K562 treated with DMSO at 1 percent for 48 hours (cell line): Measurements from ENCODE around the gene TMEM198. TPM values are rescaled to one million over a fixed set of nuclear protein-coding genes. Genes with fewer than 3 reads are reported as not detected.

Experiments used
- total RNA-seq: library from RNA; unstranded; fragments of 300-600 nt; gene quantifications from 2 replicates; pipeline ENCODE4 v1.2.3, GENCODE V29; 2022; ENCODE audit warnings: low replicate concordance; ENCODE audit errors: extremely low read depth

TMEM198 gene, protein sequence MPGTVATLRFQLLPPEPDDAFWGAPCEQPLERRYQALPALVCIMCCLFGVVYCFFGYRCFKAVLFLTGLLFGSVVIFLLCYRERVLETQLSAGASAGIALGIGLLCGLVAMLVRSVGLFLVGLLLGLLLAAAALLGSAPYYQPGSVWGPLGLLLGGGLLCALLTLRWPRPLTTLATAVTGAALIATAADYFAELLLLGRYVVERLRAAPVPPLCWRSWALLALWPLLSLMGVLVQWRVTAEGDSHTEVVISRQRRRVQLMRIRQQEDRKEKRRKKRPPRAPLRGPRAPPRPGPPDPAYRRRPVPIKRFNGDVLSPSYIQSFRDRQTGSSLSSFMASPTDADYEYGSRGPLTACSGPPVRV
- total RNA-seq = not detected in 2 replicates

DNA sequence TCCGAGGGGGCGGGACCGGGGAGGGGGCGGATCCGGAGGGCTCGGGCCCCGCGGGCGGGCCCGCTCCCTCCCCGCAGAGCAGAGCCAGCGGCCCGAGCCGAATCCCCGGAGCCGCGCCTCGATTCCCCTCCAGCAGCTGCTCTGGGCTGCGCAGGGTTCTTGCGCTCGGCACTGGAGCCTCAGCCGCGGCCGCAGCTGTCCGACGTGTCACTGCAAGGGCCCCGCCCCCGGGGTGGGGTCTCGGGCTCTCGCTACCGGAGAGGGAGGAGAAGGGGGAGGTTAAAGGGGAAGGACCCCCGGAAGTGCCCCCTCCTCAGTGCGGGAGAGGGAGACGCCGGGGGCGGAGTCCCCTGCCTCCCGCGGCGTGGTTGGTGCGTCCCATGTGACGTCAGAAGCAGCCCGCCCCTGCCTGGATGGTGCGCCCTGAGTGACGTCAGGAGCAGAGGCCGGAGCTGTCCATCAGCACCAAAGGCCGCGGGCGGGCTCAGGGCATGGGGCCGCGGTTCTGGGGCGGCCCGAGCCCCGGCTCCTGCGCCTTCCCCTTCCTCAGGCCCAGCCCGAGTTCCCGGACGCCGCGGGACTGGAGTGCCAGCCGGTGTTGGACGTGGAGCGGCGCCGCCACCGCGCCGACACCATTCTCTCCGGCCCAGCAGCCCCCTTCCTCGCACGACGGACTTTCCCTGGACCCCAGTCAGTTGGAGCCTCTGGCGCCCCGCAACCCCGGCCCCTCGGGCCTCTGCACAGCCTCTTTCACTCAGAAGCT, at the start of gene TMEM198, which contains the start of gene CHPF:
TMEM198 (plus strand) TSS at position 433 of the 763 bp plus-strand sequence. CDS start 700 bp downstream, outside the sequence.
CHPF (minus strand) TSS at position 214 of the 763 bp plus-strand sequence. CDS start 271 bp downstream, outside the sequence.

DNA sequence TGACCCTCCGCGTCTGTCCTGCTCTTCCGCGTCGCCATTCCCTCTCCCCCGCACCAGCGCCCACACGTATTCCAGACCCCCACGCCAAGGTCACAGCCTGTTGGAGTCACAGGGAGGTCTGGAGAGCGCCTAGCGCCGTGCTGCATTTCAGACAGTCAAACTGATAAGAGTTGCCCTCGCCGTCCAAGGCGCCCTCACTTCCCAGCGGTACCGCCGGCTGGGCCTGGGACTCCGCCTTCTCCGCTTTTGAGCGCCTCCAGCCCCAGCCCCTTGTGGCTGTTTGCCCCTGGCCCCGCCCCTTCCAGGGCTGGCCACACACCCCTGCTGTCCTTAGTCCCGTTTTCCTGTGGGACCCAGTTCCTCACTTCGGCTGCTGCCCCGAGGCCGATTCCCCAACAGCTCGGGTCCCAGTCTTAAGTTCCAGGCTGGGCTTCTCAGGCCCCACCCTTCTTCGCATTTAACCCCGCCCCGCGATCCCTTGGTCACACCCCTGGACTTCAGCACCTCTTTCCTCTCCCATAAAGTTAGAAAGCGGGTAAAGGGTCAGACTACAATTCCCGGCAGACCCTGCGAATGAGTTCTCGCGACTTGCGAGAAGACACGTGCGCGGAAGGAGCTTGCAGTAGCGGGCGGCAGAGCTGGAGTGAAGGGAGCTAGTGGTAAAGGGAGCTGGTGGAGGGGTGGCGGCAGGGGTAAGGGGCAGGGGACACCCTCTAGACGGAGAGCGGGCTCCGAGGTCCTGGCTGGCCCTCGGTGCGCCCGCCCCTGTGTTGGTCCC, 45.4 kb upstream of the TMEM198 start, which contains the start of gene GMPPA:
GMPPA (plus strand) TSS at position 612 of the 778 bp plus-strand sequence. CDS start 1,085 bp downstream, outside the sequence.

DNA sequence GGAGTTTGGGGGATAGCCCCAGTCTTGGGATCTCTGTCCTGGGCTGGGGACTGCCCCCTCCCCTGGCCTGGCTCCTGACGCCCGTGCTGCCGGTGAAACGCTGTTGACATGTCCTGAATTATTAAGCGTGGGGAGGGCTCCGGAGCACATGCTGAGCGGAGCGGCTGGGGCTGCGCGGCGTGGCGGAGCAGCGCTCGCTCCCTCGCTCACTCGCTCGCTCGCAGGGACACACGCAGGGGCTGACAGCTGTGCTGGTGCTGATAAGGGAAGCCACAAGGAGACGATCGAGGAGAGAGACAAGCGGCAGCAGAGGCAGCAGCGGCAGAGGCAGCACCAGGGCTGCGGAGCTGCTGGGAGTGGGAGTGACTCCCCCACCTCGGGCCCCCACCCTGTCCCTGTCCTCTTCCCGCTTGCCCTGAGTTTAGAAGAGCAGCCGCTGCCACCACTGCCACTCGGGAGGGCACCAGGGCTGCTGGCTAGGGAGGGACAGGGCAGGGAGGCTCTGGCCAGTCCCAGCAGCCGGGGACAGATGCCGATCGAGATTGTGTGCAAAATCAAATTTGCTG, 29.5 kb upstream of the TMEM198 start, which contains the start of gene ASIC4:
ASIC4 (plus strand) TSS at position 287 of the 566 bp plus-strand sequence; CDS start at position 530, 243 bp downstream.

DNA sequence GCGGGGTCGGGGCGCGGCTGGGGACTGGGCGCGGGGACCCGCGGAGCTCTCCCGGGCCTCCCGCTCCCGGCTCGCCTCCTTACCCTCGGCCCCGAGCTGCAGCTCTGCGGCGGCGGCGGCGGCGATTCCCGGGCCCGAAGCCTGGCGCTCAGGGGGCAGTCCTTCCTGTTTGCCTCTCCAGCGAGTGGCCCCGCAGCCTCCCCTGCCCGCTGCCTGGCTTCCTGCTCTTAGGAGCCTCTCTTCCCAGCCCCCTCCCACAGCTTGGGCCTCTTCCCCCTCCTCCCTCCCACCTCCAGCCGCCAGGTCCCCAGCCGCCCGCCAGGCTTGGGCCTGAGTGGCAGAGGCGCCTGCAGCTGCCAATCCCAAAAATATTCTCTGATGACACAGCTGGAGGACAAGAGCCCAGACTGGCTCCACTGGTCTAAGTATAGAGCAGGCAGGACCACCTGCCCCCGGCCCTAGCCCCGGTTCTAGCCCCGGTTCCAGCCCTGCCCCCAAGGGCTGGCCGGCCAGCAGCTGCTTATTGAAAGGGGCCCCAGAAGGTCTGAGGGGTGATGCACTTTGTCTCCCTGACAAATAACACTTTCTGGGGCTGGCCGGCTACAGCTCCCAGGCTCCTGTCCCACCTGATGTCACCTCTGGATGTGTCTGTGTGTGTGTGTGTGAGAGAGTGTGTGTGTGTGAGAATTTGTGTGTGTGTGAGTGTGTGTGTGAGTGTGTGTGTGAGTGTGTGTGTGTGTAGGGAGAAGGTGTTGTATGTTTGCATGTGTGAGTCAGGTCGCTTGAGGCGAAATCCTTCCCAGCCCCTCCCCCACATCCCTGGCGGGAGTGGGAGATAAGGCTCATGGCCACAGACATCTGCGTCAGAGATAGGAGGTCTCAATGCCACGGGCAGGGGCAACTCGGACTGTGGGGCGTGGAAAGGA, 27.7 kb downstream of the TMEM198 start, which contains the start of gene OBSL1:
OBSL1 (minus strand) TSS at position 229 of the 926 bp plus-strand sequence. CDS start 307 bp downstream, outside the sequence.

DNA sequence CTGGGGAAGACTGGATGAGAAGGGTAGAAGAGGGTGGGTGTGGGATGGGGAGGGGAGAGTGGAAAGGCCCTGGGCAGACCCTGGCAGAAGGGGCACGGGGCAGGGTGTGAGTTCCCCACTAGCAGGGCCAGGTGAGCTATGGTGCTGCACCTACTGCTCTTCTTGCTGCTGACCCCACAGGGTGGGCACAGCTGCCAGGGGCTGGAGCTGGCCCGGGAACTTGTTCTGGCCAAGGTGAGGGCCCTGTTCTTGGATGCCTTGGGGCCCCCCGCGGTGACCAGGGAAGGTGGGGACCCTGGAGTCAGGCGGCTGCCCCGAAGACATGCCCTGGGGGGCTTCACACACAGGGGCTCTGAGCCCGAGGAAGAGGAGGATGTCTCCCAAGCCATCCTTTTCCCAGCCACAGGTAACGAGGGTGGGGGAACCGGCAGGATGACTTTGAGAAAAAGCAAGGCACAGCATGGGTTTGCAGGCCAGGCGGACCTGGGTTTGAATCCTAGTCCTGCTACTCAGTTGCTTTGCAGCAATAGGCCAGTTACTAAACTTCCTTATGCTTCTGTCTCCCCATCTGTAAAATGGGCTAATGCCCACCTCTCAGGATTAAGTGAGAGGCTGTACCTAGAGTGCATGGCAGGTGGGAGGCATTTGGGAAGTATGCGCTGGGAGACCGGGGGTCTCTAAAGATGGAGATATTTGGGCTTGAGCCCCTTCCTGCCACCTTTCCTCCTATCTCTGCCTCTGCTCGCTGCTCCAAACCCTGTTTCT, 28.6 kb downstream of the TMEM198 start, which contains the start of gene INHA:
INHA (plus strand) TSS at position 74 of the 765 bp plus-strand sequence; CDS start at position 139, 65 bp downstream.

DNA sequence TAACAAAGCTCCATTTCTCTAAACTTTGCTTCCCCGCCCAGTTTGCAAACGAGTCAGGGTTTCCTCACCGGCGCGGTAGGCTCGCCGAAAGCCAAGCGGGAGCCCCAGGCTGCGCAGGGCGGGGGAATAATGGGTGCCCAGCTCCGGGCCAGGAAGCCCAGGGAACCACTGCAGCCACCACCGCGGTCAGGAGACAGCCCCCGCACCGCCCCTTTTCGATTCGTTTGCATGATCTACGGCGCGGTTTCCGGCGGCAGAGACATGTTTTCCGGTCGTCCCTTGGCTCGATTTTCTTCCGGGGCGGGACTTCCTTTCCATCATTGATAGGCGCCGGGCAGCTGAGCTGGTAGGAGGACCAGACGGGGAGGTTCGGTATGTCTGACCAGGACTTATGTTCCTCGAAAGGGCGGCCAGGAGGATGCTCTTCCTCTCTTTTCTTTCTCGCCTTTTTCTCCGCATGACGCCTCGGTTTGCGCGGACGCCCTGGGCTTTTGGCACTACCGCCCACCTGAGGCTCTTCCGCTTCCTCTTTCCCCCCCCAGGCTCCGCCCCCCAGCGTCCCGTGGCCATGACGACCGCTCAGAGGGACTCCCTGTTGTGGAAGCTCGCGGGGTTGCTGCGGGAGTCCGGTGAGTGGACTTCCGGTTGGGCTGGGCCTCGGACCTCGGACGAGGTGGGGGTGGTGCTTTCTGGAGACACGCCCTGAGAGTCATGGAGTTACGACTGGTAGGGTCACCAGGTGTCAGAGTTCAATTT, 53.9 kb downstream of the TMEM198 start, which contains the start of gene STK11IP:
STK11IP (plus strand) TSS at position 306 of the 756 bp plus-strand sequence; CDS start at position 569, 263 bp downstream.

Other genes starting within 250 kb of the TMEM198 start
- gene PTPRN, start 234.6 kb upstream of the TMEM198 start, total RNA-seq = not detected in 2 replicates
- gene RESP18, start 211.3 kb upstream of the TMEM198 start, total RNA-seq = not detected in 2 replicates
- not detected in 2 replicates for gene DNPEP, start 156.1 kb upstream of the TMEM198 start, total RNA-seq
- gene DES, start 125.7 kb upstream of the TMEM198 start, total RNA-seq = not detected in 2 replicates
- not detected in 2 replicates for gene SPEG, start 109.2 kb upstream of the TMEM198 start, total RNA-seq
- gene GMPPA, start 45.1 kb upstream of the TMEM198 start, total RNA-seq = 259 TPM in 1 of 2 replicates, not detected in the other
- not detected in 2 replicates for gene ASIC4, start 29.5 kb upstream of the TMEM198 start, total RNA-seq
- 168 TPM in 1 of 2 replicates, not detected in the other for gene CHPF, start 219 bp upstream of the TMEM198 start, total RNA-seq
- not detected in 2 replicates for gene OBSL1, start 27.5 kb downstream of the TMEM198 start, total RNA-seq
- gene INHA, start 28.3 kb downstream of the TMEM198 start, total RNA-seq = not detected in 2 replicates
- gene STK11IP, start 53.8 kb downstream of the TMEM198 start, total RNA-seq = not detected in 2 replicates
- gene SLC4A3, start 83.6 kb downstream of the TMEM198 start, total RNA-seq = not detected in 2 replicates